Fibroblast of skin of scalp (primary cell): ENCODE results near the gene BPGM.
A peak's percentile ranks its signal among the peaks of the same experiment; 100 is the strongest.

Experiments
- DNase-seq: peaks from one replicate; pipeline ENCODE4 v3.0.0-alpha.2; 2013

The BPGM gene

GRCh38 chr7:134722786-134723322, 76.2 kb downstream of the BPGM start:
- no peak for DNase-seq

GRCh38 chr7:134723892-134724291, 77.2 kb downstream of the BPGM start:
- DNase-seq = peak; percentile 79

- DNase-seq = peak; percentile 72
Measured at GRCh38 chr7:134724606-134725005, 78.0 kb downstream of the BPGM start.

GRCh38 chr7:134726581-134726980, 79.9 kb downstream of the BPGM start:
- DNase-seq = no peak

- peak; percentile 59 for DNase-seq
Measured at GRCh38 chr7:134727711-134728110, 81.1 kb downstream of the BPGM start.
